DMS114 treated with DMSO at 0.1 percent for 48 hours (cell line): ENCODE measurements around the gene DHX34.
"Not testable (repeated sequence)": the region's sequence is repeated elsewhere in the genome, so short reads cannot be mapped to it uniquely, and the experiment has no call there.

Experiments
- DNase-seq: peaks from one replicate; lab custom pipeline; 2025; ENCODE audit not compliant: unreplicated experiment; lab: John Stamatoyannopoulos, UW

The DHX34 gene

GRCh38 chr19:47323872-47324271 lies 25.2 kb upstream of the DHX34 start:
- DNase-seq, result no peak

DNA sequence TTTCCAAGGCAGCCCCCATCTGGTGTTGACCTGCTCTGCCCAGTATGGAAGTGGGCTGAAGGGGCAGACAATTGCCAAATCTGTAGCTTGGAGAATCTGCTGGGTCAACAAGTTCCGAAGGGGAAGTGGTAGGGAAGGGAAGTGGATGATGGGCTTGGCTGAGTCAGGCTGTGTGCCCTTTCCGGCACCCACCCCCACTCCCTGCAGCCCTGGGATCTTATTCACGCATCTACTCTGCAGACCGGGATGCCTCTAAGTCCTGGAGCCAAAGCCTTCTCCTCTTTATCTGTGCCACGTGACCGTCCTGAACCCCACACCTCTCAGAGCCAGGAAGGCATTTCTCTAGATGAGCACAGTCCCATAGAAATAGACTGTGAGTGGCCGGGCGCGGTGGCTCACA lies 24.6 kb upstream of the DHX34 start:
- no peak for DNase-seq

- DNase-seq, result no peak
Observed at GRCh38 chr19:47330466-47330869, 18.6 kb upstream of the DHX34 start.

DNA sequence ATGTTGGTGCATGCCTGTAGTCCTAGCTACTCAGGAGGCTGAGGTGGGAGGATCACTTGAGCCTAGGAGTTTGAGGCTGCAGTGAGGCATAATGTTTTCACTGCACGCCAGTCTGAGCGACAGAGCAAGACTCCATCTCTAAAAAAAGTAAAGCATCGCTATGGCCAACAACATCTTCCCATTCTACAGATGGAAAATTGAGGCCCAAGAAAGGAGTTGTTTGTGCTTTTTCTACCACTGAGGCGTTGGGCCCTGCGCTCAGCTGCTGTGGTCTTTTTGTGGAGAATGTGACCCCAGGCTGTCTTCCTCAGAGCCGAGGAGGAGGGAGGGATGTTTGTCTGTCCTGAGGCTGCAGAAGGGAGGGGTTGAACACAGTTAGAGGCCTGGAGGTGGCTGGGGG lies 17.6 kb upstream of the DHX34 start:
- DNase-seq, result no peak

- DNase-seq, result no peak
Observed at GRCh38 chr19:47331931-47332547, 17.1 kb upstream of the DHX34 start, which contains the start of gene C5AR2. C5AR2 (plus strand) TSS chr19:47332175; CDS start chr19:47340800, 8,625 bp downstream.

DNA sequence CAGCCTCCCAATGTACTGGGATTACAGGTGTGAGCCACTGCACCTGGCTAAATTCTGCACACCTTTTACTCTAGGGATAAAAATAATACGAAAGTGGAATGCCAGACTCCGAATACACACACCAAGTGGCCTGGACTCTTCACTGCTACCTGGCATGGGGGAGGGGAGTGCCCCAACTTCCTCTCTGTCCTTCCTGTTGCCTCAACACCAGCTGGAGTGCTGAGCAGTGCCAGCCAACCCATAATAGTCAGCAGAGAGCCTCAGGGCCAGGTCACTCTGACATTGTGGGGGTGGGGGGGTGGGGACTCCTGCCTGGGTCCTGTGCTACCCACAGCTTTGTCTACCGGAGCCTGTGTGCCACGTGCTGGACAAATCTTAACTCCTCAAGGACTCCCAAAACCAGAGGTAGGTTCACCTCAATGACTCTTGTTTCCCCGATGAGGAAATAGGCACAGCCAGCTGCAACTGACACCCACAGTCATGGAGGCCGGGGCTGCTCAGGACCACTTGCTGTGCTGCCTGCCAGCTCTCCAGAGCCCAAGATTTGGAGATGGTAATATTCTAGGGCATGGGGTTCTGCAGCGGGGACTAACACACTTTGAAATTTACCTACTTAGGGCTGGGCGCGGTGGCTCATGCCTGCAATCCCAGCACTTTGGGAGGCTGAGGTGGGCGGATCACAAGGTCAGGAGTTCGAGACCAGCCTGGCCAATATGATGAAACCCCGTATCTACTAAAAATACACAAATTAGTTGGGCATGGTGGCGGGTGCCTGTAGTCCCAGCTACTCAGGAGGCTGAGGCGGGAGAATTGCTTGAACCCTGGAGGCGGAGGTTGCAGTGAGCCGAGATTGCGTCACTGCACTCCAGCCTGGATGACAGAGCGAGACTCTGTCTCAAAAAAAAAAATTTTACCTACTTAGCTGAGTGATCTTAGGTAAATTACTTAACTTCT lies 12.1 kb upstream of the DHX34 start:
- DNase-seq, result not testable (repeated sequence)

DNA sequence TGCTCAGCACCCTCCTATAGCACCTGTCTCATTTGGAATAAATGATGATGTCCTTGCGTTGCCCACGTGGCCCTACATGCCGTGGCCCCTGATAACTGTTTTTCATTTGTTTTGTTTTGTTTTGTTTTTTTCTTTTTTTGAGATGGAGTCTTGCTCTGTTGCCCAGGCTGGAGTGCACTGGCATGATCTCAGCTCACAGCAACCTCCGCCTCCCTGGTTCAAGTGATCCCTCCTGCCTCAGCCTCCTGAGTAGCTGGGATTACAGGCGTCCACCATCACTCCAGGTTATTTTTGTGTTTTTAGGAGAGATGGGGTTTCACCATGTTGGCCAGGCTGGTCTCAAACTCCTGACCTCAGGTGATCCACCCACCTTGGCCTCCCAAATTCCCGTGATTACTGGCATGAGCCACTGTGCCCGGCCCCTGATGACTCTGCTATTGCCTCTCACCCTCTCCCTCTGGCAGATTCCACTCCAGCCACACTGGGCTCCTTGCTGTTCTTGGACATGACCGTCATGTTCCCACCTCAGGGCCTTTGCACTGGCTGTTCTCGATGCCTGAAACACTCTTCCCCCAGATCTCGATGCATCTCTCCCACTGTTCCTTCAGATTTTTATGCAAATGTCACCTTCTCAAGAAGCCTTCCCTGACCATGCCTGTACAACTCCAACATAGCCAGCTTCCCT lies 9.8 kb upstream of the DHX34 start:
- DNase-seq, result no peak

DNA sequence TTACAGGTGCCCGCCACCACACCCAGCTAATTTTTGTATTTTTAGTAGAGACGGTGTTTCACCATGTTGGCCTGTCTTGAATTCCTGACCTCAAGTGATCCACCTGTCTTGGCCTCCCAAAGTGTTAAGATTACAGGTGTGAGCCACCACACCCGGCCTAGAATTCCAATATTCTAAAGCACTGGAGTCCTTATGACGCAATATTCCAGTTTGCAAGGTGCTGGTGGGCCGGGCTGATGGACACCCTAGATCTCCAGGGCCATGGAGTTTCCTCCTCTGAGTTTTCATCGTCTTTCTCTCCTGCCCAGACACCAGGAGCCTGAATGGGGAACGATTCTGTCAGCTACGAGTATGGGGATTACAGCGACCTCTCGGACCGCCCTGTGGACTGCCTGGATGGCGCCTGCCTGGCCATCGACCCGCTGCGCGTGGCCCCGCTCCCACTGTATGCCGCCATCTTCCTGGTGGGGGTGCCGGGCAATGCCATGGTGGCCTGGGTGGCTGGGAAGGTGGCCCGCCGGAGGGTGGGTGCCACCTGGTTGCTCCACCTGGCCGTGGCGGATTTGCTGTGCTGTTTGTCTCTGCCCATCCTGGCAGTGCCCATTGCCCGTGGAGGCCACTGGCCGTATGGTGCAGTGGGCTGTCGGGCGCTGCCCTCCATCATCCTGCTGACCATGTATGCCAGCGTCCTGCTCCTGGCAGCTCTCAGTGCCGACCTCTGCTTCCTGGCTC lies 8.5 kb upstream of the DHX34 start:
- DNase-seq, result no peak

DNA sequence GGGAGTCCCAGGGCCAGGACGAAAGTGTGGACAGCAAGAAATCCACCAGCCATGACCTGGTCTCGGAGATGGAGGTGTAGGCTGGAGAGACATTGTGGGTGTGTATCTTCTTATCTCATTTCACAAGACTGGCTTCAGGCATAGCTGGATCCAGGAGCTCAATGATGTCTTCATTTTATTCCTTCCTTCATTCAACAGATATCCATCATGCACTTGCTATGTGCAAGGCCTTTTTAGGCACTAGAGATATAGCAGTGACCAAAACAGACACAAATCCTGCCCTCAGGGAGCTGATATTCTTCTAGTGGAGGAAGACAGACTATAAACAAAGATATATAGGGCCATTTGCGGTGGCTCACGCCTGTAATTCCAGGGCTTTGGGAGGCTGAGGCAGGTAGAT lies 7.4 kb upstream of the DHX34 start:
- no peak for DNase-seq

- no peak for DNase-seq
Observed at GRCh38 chr19:47343194-47343802, 5.8 kb upstream of the DHX34 start.

DNA sequence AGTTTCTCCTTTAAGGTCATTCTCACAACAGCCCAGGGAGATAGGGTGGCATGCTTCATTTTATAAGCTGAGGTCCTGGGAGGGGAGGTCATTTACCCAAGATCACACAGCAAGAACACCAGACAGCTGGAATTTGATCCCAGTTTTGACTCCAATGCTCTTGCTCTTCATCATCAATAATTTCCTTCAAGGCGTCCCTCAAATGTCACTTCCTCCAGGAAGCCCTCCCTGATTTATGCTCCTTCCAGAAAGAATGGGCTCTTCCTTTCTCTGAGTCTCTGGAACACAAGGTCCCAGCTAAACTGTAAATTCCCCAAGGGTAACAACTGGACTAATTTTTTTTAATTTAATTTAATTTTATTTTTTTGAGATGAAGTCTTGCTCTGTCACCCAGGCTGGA lies 4.7 kb upstream of the DHX34 start:
- no peak for DNase-seq

- DNase-seq, result not testable (repeated sequence)
Observed at GRCh38 chr19:47346024-47346423, 3.1 kb upstream of the DHX34 start.

- no peak for DNase-seq
Observed at GRCh38 chr19:47350630-47351029, 1.5 kb downstream of the DHX34 start.

DNA sequence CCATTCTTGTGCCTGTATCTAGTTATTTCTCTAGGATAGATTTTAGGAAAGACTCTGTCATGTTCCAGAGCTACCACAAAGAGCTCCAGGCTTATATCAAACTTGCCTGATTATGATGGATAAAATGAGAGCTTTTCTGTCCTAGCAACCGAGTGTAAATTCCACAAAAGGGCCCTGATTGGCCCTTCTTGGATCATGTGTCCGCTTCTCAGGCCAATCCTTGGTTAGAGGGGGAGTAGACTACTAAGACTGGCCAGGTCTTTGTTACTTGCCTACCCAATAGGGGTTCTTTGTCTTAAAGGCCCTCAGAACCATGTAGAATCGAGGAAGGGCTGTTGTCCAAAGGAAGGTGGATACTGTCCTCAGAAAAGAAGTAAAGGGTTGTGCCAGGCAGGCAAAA lies 2.4 kb downstream of the DHX34 start:
- DNase-seq, result no peak

DNA sequence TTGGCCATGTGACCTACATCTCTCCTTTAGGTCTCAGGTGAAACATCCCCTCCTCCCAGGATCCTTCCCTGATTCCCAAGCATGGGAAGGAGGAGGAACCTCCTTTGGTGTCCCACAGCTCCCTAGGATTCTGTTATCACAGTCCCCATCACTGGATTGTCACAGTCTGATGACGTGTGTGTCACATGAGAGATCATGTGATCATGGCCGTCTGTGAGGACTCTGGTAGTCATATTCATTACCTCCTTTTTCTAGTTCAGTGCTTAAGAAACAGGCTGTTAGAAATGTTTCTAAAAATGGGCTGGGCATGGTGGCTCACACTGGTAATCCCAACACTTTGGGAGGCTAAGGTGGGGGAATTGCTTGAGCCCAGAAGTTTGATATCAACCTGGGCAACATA lies 3.0 kb downstream of the DHX34 start:
- DNase-seq, result no peak

GRCh38 chr19:47353307-47353712 lies 4.2 kb downstream of the DHX34 start:
- DNase-seq, result no peak

DNA sequence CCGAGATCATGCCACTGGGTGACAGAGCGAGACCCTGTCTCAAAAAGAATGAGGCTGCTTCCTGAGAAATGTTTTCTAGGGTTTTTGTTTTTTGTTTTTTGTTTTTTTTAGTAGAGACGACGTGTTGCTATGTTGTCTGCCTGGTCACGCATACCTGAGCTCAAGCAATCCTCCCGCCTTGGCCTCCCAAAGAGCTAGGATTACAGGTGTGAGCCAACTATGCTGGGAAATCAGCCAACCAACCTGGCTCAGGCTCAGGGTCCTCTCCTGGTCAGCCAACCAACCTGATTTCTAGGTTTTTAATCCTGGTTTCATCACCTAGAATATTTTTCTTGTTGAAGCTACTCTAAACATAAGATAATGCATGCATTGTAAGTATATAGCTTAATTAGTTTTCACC lies 7.8 kb downstream of the DHX34 start:
- DNase-seq, result no peak

GRCh38 chr19:47357788-47358680 lies 8.9 kb downstream of the DHX34 start:
- DNase-seq, result no peak

DNA sequence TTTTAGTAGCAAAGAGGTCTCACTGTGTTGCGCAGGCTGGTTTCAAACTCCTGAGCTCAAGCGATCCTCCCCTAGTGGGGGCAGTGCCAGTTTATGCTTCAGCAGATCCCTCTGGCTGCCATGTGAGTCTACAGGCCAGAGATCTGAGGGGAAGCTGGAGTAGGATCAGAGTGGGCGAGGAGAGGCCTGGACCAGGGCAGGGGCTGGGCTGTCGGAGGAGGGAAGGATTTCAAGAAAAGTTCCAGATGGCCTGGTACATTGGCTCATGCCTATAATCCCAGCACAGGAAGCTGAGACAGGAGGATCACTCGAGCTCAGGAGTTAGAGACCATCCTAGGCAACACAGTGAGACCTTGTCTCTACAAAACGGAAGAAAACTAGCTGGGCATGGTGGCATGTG lies 9.8 kb downstream of the DHX34 start:
- DNase-seq, result no peak

DNA sequence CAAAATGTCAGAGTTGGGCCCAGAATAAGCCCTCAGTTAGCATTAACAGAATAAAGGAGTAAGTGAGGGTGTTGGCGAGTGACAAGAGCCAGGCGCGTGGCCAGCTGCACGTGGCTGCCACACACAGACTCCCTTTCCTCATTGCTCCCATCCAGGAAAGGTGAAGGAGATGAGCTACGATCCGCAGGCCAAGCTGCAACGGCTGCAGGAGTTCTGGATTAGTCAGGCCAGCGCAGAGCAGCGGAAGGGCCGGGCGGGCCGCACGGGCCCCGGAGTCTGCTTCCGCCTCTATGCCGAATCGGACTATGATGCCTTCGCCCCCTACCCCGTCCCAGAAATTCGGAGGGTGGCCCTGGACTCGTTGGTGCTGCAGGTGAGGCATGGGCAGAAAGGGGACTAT lies 13.2 kb downstream of the DHX34 start:
- no peak for DNase-seq
